HG03354 (cell line): ENCODE data around the gene CAMP.
"Not testable (repeated sequence)": the region's sequence is repeated elsewhere in the genome, so short reads cannot be mapped to it uniquely, and the experiment has no call there.

Source experiments
- ATAC-seq: cut with Tn5 transposase; IDR thresholded peaks from one replicate; pipeline ENCODE4 v1.9.1; 2021; ENCODE audit warnings: mild to moderate bottlenecking; ENCODE audit not compliant: unreplicated experiment, poor library complexity, severe bottlenecking

The CAMP gene

GRCh38 chr3:48245136-48245535 is 21.8 kb downstream of the CAMP start:
- no peak for ATAC-seq

DNA sequence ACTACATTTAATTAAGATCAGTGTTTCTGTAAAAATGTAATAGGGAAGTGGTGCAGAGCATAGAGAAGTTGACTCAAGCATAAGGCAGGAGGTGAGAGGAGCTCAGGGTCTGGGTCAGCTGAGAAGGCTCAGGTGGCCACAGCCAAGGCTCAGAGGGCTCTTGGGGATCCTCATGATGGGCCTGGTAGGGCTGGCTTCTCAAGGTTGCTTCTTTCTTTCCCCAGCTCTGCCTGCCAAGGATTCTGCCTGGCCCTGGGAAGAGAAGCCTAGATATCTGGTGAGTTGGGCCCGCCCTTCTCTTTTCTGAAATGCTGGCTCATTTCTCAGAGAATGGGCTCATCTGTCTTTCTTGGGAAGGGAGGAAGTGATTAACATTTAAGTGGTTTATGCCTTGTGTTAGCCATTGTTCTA is 24.1 kb downstream of the CAMP start:
- ATAC-seq = no peak

GRCh38 chr3:48248095-48248850 is 25.0 kb downstream of the CAMP start:
- no peak for ATAC-seq

DNA sequence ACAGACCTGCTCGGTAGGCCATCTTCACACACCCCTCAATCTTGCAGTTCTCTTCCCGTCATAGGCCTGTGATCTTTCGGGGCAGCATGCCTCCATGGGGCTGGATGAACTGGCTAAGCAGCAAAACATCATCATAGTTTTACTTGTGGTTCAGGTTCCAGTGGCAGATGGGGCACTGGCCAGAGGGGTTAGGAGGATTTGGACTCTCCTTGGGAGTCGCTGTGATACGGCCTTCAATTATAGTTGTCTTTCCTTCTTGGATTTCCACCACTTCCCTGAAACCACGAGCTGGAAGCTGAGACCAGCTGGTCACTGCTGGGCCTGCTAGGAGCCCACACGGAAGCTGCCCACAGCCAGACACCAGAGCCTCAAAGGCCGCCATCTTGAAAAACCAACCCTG is 33.3 kb downstream of the CAMP start:
- no peak for ATAC-seq

GRCh38 chr3:48258530-48258929 is 35.2 kb downstream of the CAMP start:
- ATAC-seq = no peak

- ATAC-seq = no peak
Measured at GRCh38 chr3:48267782-48268181, 44.5 kb downstream of the CAMP start.

DNA sequence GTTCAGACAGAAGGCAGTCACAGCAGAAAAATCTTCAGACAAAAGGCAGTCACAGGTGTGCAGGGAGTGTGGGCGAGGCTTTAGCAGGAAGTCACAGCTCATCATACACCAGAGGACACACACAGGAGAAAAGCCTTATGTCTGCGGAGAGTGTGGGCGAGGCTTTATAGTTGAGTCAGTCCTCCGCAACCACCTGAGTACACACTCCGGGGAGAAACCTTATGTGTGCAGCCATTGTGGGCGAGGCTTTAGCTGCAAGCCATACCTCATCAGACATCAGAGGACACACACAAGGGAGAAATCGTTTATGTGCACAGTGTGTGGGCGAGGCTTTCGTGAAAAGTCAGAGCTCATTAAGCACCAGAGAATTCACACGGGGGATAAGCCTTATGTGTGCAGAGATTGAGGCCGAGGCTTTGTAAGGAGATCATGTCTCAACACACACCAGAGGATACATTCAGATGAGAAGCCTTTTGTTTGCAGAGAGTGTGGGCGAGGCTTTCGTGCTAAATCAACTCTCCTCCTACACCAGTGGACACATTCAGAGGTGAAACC is 45.2 kb downstream of the CAMP start:
- ATAC-seq = no peak

GRCh38 chr3:48268936-48269561 is 45.8 kb downstream of the CAMP start:
- ATAC-seq = no peak

DNA sequence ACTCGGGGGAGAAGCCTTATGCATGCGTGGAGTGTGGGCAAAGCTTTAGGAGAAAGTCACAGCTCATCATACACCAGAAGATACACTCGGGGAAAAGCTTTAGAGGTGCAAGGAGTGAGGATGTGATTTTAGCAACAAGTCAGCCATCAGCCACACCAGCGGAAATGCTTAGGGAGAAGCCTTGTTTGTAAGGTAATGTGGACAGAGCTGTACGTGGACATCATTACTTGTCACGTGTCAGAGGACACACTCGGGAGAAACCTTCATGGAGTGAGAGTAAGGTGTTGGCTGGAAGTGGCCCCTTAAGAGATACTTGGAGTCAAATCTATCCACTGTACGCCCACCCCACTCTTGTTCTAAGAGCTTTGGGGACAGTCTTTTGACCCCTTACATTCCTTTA is 46.3 kb downstream of the CAMP start:
- ATAC-seq = no peak

DNA sequence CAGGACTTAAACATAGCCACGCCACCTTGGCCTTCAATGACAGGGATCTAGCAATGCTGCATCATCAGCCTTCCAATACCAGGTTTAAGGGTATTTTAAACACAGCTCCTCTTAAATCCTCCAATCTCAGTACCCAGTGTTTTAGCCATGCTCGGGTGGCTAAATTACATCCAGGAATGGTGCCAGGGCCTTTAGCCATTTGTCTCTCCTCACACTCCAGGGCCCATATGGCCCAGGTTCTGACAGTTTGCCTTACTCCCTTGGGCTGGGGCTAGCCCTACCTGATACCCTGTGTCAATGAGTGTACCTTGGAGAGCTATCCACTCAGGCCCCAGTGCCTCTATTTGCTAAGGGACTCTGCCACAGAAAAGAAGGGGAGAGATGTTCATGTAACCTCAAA is 47.0 kb downstream of the CAMP start:
- ATAC-seq = no peak

DNA sequence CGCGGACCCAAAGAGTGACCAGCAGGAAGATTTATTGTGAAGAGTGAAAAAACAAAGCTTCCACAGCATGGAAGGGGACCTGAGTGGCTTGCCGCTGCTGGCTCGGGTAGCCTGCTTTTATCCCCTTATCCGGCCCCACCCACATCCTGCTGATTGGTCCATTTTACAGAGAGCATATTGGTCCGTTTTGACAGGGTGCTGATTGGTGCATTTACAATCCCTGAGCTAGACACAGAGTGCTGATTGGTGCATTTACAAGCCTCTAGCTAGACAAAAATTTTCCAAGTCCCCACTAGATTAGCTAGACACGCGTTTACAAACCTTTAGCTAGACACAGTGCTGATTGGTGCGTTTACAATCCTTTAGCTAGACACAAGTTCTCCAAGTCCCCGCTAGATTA is 47.9 kb downstream of the CAMP start:
- ATAC-seq = not testable (repeated sequence)

DNA sequence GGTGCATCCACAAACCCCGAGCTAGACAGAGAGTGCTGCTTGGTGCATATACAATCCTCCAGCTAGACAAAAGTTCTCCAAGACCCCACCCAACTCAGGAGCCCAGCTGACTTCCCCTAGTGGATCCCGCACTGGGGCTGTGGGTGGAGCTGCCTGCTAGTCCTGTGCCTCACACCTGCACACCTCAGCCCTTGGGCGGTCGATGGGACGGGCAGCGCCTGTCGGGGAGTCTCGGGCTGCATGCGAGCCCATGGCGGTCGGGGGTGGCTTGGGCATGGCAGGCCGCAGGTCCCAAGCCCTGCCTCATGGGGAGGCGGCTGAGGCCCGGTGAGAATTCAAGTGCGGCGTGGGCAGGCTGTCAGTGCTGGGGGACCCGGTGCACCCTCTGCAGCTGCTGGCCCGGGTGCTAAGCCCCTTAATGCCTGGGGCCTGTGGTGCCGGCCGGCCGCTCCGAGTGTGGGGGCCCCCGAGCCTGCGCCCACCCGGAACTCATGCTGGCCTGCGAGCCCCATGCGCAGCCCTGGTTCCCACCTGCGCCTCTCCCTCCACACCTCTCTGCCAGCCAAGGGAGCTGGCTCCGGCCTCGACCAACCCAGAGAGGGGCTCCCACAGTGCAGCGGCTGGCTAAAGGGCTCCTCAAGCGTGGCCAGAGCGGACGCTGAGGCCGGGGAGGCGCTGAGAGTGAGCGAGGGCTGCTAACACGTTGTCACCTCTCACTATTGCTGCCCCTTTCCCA is 48.6 kb downstream of the CAMP start:
- no peak for ATAC-seq

- no peak for ATAC-seq
Measured at GRCh38 chr3:48273594-48274211, 50.4 kb downstream of the CAMP start.

DNA sequence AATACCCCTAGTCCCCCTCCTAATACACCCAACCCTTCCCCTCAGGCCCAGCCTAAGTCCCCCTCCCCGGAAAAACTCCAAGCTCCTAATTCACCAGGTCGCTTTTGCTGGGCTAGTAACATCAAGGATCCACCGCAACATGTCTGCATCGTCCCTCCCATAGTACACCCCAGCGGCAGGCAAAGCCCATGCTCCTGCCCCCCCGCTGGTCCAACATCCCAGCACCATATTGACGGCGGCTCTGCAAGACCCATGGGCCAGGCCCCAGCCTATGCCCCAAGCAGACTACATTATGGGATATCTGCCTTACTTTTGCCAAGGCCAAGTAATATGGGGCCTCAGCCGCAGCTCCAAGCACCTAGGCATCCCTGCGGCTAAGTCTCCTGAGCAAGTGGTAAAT is 51.2 kb downstream of the CAMP start:
- ATAC-seq = no peak
